GM12892 (cell line): ENCODE data around the gene LRCH1.

ENCODE experiments used
- POLR2A ChIP-seq: IDR thresholded peaks from 2 replicates; pipeline ENCODE4 v1.6.1; 2011; ENCODE audit warnings: low read depth, low read length, control low read depth
- TAF1 ChIP-seq: IDR thresholded peaks from 2 replicates; pipeline ENCODE4 v1.6.1; 2011; ENCODE audit warnings: low read depth, mild to moderate bottlenecking, control low read depth, low read length, borderline replicate concordance

DNA sequence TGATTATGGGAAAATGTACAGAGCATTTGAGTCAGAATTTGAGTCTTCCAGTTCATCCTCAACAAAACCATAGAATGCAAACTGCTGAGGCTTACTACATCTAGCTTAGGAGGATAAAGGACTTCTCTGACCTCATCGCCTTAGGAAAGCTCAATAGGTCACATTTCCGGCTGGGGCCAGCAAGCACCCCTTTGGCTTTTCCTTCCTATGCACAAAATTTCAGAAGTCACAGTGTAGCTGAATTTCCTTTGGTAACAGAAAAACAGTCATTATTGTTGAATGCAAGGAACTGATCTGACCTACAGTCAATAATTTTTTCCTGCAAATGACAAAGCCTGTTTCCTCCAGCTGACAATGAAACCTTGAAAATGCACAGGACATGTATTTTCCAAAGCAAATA lies 32.8 kb upstream of the LRCH1 start:
- TF ChIP-seq POLR2A, result no peak
- TF ChIP-seq TAF1, result no peak
